GM21423 (cell line): ENCODE data around the gene NAA10.

ENCODE experiments used
- ATAC-seq: cut with Tn5 transposase; IDR thresholded peaks from one replicate; pipeline ENCODE4 v1.9.1; 2021; ENCODE audit warnings: mild to moderate bottlenecking, moderate library complexity; ENCODE audit not compliant: unreplicated experiment

The NAA10 gene

DNA sequence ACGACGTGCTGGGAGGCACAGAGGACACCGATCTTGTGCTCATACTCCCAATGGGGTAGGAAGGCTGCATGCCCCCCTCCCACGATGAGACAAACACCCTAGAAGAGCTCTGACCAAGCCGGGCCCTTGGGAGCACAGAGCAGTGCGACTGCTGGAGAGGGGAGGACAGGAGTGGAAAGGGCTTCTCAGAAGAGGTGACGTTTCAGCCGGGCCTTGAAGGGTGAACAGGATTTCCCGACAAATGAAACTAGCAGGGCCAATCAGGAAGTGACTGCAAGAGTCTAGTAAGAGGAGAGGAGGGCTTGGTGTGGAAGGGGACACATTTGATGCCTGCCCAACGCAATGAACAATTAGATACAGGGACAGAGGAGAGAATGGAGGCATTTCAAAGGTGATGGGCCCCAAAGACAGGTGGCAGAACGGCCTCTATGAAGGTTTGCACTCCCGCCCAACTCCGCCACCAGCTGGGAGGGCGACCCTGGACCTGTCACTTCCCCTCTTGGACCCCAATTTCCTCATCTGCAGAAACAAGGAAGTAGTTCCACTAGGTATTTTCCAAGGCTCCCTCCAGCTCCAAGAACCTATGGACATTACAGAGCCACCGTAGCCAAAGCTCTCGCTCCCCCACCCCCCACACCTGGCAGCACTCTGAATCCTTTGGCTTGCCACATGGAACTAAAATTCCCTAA is 32.8 kb upstream of the NAA10 start:
- no peak for ATAC-seq

DNA sequence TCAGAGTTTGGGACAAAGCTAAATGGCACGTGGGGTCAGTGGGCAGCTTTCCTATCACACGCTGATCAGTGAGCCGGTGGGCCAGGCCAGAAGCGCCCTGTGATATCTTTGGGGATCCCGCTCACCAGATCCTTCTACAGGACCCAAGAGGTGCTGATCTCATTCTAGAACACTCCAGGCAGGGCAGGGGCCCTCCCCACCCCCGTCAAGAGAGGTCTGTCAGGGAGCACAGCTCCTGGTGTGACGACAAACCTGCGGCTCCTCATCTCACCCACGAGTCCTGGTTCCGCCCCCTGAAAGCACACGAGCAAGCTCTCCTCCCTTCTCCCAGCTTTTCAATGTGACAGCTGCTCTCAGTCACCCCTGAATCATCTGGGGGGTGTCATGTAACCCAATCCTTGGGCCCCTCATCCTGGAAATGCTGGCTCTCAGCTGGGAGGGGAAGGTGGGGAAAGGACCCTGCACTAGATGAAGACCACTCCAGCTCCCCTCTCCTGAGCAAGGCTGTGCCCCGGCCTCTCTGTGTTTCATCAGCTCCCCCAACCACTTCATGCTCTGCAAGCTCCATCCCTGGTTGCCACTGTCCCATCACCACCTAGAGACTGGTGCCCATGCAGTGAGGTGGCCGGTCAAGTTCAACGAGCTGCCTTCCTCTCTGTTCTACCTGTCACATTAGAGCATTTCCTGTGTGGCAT is 32.2 kb upstream of the NAA10 start:
- ATAC-seq: no peak

DNA sequence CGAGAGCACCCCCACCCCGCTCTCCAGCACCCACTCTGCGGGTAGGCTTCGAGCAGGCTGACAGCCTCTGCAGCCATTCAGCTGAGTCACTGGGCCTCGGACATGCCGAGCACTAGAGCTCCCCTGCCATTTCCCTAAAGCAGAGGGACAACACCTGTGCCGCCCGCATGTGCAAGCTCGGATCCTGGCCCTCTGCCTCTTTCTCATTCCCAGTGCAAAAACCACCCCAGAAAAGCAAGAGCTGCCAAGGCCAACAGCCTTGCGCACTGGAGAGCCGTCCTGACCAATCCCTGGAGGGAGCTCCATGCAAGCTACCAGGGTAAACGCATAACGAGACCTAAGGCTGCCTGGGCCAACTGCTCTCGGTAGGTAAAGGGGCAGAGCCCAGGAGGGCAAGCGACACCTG is 31.4 kb upstream of the NAA10 start:
- no peak for ATAC-seq

DNA sequence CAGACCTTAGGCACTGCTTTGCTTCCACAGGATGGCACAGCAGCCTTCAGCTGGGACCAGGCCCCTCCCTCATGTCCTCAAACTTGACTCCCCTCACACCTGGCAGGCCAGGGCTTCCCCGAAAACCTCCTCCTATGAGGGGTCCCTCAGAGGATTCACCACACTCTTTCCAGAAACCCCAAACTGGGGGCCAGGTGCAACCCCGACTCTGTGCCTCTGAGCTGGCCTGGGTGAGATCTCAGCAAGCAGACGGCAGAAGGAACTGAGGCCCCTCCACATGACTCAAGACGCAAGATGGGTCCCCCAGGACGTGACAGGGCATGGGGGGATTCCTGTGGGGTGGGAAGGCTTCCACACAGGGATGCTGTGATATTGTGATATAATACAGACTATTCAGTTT is 30.6 kb upstream of the NAA10 start:
- no peak for ATAC-seq

DNA sequence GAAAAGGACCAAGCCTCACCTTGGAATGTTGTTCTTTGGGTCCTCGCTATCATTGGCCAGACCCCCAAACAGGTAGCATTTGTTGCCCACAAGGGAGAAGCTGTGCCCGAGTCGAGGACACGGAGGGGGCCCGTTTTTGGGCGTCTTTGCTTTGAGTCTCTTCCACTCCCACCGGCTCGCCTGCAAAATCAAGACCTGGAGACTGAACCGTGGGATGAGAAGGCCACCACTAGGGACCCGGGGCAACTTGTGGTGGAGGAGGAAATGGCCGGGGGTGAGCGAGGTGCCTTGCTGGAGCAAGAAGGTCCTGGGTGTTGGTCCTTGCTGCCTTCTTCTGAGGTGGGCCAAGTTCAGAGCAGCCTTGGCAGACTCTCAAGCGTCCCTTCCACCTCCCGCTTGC is 29.3 kb upstream of the NAA10 start:
- ATAC-seq: no peak

DNA sequence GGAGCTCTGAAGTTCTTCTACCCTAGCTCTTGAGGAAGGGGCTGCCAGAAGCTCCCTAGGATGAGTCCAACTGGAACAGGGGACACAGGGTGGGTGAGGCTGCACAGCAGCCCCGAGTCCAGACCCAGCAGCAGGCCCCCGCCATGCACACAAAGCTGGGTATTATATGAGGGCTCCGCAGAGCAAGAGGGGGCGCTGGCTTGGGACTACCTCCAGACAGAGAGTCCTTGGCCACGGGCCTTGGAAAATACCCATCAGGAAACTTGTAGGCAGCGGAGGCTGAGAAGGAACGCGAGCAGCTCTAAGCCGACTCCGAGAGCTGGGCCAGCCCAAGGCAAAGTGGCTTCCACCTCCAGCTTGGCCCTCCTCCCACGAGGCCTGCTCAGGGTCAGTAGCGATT is 28.7 kb upstream of the NAA10 start:
- no peak for ATAC-seq

DNA sequence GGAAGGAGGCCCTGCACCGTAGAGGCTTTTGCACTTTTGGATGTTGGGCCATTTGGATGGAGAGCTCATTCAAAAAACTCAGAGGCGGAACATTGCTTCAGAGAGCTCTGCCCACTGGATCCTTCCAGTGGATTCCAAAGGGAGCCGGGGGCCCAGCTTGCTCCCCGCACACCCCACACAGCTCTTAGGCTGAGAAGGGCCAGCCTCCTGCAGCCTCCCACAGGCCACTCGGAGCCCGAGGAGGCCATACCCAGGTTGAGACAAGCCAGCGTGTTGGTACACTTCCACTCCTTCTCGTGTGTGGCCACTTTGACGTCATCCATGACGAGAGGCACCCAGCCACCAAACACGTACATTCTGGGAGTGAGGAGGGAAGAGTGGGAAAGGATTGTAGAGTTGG is 26.5 kb upstream of the NAA10 start:
- no peak for ATAC-seq

DNA sequence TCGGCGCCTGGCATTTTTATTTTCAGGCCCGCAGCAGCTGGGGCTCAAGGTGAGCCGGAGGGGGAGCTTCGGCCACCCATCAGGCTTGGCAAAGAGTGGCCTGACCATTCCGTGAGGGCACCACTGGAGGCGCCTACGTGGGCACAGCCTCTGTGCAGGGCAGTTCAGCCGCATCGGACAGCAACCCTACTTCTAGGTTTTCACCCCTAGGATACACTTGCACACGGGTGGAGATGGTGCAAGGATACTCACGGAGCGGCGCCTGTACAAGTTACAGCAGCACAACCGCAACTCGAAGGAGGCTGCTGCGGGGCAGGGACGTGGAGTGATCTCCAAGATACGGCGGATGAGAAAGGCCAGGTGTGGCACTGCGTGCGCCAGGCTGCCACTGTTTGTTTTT is 25.9 kb upstream of the NAA10 start:
- no peak for ATAC-seq

DNA sequence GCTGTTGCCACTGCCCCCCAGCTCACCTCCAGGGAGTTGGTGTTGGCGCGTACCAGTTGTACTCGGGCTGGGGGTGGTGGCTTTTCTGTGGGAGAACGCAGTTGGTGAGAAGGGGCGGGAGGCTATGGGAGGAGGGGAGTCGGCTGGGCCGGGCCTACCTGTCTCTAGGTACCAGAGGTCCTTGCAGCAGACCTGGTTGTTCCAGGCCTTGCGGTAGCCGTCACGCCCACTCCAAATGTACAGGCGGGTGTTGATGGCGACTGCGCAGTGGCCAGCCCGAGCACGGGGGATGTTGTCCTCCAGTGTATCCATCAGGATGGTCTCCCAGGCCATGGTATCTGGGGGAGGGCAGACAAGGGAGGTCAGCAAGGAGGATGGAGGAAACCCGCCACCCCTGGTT is 25.2 kb upstream of the NAA10 start:
- ATAC-seq: no peak

DNA sequence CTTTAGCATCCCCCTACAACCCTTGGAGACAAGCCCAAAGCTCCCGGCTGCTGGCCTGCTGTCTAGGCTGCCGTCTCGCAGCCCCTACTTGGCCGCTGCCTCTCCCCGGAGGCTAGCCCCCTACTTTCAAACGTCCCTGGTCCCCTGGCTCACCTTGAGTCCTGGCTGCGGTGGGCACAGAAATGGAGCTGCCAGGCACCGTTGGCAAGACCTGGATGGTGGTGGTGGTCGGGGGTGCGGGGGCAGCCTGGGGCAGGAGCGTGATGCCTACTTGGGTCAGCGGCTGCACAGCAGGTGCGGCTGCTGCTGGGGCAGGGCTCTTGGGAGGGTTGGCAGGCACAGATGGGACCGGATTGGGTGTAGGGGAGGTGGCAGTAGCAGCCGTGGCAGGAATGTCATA is 24.8 kb upstream of the NAA10 start:
- no peak for ATAC-seq

DNA sequence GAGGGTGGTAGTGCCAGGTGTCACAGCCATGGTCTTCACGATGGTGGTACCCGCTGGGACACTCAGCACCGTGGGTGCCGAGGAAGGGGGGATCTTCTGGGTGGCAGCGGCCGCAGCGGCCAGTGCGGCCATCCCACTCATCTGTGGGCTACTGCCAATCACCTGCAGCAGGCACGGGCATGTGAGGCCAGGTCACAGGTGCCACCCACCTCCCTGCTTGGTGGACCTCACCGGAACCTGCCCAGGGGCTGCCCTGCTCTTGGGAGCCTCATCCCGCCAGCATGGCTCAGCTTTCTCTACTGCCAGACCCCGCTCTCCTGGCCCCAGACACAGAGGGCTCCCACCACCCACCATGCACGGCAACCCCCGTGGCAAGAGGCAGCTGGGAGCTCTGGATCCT is 23.8 kb upstream of the NAA10 start:
- no peak for ATAC-seq

DNA sequence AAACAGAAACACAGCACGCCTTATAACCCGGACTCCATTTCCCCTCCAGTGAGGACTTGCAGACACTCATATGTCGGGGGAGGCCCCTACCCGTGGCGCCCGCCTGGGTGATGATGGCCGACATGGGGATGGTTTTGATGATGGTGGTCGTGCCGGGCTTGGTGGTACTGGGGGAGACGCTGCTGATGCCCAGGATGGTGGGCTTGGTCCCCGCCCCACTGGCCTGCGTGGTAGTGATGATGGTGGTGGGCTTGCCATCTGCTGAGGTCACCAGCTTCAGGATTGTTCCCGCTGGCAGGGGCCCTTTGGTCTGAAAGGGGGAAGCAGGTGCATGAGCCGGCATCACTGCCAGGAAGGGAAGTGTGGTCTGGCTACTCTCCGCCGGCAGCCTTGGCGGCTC is 22.4 kb upstream of the NAA10 start:
- no peak for ATAC-seq

DNA sequence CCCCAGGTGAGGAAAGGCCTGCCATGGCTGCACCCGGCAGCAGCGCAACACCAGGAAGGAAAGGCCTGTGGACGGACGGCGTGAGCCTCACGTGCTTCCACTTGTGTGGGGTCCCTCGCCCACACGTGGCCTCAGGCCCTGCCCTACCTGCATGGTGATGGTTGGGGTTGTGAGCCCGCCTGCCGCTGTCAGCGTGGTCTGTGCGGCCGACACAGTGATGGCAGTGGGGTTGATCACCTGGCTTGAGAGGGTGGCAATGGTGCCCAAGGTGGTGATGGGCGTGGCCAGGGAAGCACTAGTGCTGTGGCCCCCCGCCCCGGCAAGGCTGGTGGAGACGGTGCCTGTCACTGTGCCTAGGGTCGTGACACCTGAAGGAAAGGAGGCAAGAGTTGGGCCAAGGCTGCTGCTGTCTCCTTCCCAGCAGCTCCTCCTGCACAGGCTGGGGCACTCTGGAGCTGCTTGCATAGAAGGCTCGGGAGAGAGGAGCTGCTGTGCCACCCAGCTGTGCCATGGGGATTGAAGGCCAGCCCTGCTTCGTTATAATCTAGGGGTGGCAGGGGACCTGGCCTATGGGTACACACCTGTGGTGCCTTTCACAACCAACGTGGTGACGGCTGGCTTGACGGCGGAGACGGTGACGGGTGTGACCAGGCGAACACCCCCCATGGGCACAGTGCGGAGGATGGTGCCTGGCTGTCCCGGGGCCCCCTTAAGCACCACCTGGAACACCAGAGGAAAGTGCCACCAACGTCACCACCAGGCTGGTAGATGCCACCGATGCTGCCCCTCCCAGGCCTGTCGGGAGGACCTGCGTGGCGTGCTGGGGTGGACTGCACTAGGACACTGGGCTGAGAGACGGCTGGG is 21.4 kb upstream of the NAA10 start:
- no peak for ATAC-seq

DNA sequence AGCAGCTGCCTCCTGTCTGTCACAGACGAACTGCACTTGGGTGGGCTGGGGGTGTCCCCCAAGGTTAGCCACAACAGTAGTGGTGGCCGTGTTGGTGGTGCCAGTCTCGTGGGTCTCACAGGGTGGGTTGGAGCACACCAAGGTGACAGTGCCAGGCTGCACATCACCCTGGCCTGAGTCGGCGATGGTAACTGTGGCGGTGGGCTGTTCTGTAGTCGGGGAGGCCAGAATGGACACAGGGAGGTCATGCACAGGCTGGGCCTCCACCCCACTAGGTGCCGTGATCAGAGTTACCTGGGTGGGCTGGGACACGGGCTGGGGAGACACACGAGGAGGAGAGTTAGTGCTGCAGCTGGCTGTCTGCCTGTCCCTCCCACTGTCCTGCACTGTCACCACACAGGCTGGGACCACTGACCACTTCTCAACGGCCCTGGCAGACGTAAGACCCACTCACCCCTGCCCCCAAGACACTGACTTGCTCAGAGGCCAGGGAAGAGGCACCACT is 20.4 kb upstream of the NAA10 start:
- ATAC-seq: no peak

DNA sequence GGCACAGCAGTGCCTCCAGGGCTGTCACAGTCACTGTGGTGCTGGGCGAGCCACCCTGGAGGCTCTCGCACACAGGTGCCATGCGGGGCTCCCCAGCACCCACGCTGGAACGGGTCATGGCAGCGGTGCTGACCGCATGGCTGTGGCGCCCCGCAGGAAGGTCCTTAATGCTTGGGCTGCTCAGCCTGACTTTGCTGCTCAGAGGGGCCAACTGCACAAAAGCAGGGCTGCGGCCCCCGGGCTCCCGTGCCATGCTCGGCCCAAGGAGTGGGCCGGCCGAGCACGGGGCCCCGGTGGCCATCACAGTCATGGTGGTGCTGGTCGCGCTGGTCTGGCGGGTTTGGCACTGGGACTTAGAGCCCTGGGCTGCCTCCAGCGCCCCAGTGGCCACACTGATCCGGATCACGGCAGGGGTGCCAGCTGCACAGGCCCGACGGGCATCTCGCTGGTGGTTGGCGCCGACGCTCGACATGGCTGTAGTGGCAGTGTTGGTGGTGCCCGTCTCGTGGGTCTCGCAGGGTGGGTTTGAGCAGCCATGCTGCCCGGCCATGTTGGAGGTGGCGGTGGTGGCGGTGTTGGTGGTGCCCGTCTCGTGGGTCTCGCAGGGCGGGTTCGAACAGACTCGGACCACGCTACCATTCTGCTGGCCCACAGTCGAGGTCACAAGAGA is 19.9 kb upstream of the NAA10 start:
- ATAC-seq: no peak

DNA sequence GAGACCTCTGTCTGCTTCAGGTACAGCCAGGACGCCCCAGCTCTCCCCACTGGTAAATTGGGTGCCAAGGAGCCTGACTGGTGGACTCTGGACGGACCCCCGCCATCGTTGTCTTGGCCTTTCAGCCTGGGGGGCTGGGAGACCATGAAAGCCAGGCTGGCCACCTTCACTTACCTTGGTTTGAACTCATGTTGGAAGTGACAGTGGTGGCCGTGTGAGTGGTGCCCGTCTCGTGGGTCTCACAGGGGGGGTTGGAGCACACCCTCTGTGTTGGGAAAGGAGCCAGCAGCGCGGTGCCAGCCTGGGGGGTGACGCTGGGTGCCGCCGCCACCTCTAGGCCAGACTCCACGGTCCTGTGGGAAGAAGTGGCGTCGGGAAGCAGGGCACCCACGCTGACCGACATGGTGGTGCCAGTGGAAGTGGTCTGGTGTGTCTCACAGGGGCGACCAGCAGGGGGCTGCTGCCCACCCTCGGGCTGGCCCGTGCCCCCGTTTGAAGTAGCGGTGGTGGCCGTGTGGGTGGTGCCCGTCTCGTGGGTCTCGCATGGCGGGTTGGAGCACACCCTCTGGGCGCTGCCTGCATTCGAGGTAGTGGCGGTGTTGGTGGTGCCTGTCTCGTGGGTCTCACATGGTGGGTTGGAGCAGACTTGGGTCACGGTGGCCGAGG is 19.2 kb upstream of the NAA10 start:
- ATAC-seq: no peak

DNA sequence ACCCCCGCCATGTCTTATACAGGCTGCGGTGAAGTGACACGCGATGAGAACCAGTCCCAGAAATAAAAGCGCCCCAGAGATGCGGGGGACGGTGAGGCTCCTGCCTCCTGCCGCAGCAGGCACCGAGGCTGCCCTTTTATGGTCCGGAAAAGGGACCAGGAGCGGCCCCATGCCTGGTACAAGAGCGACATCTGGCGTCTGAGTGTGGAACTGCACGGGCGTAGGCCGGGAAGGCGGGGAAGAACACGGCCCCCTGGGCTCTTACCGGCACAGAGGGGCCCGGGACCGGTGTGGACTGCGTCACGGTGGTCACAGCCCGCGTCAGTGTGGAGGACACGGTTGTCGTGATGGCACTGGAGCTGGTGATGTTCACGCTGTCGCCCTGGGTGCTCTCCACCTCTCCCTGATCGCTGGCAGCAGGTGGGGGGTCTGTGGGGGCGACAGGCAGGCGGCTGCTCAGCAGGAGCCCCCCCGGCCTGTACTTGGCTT is 18.5 kb upstream of the NAA10 start:
- peak; percentile 43 for ATAC-seq

DNA sequence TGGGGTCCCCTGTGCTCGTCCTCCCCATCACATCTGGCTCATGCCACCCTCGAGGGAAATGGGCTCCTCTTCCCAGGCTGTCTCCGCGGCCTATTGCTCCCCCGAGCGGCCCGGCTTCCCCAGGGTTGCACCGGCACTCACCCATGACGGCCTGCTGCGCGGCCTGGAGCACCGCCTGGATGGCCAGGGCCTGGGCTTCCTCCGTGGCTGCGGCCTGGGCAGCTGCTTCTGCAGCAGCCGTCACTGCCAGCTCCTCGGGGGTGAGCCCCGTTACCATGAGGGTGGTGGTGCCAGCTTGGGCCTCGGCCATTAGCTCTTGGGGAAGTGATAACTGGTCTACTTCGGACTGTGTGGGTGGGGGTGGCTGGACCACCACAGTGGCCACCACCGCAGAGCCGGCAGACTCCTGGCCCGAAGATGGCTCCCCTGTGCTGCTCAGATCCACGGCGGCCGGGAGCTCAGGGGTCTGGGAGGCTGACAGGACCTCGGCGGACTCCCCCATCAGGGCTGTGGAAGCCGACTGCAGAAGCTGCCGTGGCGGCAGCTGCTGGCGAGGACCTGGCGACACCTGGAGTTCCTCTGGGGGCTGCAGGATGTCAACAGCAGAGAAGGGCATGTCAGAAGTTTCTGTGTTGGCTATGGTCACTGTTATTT is 17.7 kb upstream of the NAA10 start:
- no peak for ATAC-seq

DNA sequence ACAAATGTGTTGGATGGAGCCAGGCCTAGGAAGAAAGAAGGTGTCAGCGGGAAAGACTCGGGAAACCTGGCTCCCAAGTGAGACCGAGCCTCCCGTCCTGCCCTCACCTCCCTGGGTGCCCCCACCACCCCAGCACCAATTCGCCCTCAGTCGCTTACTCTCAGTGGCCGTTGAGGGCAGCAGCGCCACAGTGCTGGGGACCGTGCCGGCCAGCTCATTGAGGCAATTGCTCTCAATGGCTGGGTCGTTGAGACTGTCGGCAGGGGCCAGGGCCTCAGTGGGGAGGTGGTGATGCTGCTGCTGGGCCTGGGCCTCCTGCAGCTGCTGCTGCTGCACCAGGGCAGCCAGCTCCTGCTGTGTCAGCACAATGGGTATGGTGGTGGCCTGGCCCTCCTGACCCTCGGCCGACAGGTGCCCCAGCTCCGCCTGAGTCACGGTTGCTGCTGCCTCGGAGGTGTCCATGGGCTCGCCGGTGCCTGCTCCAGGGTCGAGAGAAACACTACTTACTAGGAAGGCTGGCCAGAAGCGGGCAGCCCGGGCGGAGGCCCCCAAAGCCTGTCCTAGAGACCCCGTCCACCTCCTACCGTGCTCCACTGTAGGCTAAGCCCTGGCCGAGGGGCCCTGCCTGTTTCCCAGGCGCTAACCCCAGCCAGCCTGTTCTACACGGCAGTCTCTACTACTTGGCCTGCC is 17.0 kb upstream of the NAA10 start:
- ATAC-seq: no peak
